ENCODE measurements around the gene PIK3C3. TPM values are rescaled to one million over a fixed set of nuclear protein-coding genes. Genes with fewer than 3 reads are reported as not detected.
A peak's percentile ranks its signal among the peaks of the same experiment; 100 is the strongest.

Gene PIK3C3
- total RNA-seq, 1 donor from 2014 or later = 78.4 TPM

DNA sequence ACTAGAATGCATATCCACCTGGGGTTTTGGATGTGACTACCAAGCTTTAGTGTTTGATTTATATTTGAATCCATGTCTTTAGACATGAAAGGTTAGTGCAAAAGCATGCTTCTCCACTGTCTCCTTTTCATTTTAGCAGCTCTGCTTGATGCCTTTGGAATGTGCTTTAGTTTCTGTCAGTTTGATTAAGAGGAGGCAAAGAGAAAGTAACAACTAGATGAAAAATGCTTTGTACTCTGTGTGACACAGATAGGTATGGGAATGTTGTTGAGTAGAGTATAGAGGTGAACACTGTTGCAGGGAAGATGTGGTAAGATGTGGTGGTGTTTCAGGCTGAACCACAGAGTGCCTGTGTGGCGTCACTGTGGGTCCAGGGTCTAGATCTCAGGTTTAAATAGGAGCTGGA lies 19.8 kb downstream of the PIK3C3 start:
- H3K27ac Mint-ChIP-seq = peak overlapping the region; percentile 79
- no peaks in the 10 kb centered on the region for H3K27me3 Mint-ChIP-seq (ENCODE audit: low read depth)
- no peak overlapping the region for H3K4me3 Mint-ChIP-seq

DNA sequence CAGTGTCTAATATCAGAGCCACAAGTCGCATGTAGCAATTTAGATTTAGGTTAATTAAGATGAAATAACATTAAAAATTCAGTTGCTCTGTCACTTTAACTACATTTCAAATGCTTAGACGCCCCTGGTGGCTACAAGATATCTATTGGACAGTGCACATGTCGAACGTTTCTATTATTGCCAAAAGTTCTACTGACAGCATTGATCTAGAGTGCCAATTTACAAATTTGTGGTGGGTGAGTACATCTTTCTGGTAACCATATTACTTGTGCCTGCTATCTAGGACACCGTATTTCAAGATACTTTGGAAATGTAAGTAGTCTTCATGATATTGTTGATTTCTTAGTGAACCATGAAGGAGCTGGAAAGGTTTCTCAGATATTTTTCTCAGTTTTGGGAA lies 20.2 kb downstream of the PIK3C3 start:
- Mint-ChIP-seq H3K27me3 (ENCODE audit: low read depth) (no peaks in the 10 kb centered on the region), H3K9me3 (no peaks in the 10 kb centered on the region), H3K36me3 (peaks cover 10% of the 10 kb centered on the region), H3K4me3 (no peak overlapping the region), H3K27ac (peak overlapping the region; percentile 79), H3K4me1 (peaks cover 40% of the 10 kb centered on the region)
- TF ChIP-seq, protein P1, sequence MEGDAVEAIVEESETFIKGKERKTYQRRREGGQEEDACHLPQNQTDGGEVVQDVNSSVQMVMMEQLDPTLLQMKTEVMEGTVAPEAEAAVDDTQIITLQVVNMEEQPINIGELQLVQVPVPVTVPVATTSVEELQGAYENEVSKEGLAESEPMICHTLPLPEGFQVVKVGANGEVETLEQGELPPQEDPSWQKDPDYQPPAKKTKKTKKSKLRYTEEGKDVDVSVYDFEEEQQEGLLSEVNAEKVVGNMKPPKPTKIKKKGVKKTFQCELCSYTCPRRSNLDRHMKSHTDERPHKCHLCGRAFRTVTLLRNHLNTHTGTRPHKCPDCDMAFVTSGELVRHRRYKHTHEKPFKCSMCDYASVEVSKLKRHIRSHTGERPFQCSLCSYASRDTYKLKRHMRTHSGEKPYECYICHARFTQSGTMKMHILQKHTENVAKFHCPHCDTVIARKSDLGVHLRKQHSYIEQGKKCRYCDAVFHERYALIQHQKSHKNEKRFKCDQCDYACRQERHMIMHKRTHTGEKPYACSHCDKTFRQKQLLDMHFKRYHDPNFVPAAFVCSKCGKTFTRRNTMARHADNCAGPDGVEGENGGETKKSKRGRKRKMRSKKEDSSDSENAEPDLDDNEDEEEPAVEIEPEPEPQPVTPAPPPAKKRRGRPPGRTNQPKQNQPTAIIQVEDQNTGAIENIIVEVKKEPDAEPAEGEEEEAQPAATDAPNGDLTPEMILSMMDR (IDR thresholded peaks at IDR 0.05; ENCODE audit: unreplicated experiment) = no peak
- DNase-seq (ENCODE audit: low spot score in 2 of 2, unreplicated experiment in 2 of 2) = no peak

More for the DNA sequence above, 19.8 kb downstream of the PIK3C3 start:
- peaks cover 13% of the 10 kb centered on the region for H3K36me3 Mint-ChIP-seq
- TF ChIP-seq, protein P1 (IDR thresholded peaks at IDR 0.05; ENCODE audit: unreplicated experiment) = no peak
- H3K9me3 Mint-ChIP-seq = no peaks in the 10 kb centered on the region
- no peak for DNase-seq (ENCODE audit: low spot score in 2 of 2, unreplicated experiment in 2 of 2)
- H3K4me1 Mint-ChIP-seq = peaks cover 44% of the 10 kb centered on the region

DNA sequence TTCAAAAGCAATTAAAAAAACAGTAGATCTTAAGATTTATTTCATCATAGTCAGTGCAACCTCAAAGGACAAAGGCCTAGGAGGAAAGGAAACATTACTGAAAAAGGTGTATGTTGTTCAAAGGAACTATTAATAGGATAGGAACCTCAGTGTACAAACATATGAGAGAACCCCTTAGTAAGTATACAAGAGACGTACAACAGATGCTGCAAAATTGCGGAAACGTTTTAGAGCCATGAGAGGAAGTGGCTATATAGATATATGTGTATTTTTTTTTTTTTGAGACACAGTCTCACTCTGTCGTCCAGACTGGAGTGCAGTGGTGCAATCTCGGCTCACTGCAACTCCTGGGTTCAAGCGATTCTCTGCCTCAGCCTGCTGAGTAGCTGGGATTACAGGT lies 22.2 kb downstream of the PIK3C3 start:
- DNase-seq (ENCODE audit: low spot score in 2 of 2, unreplicated experiment in 2 of 2) = no peak
- H3K4me3 Mint-ChIP-seq = no peak overlapping the region
- peak overlapping the region; percentile 32 for H3K27ac Mint-ChIP-seq
- H3K27me3 Mint-ChIP-seq (ENCODE audit: low read depth) = no peaks in the 10 kb centered on the region
- H3K4me1 Mint-ChIP-seq = peaks cover 38% of the 10 kb centered on the region
- peaks cover 7% of the 10 kb centered on the region for H3K36me3 Mint-ChIP-seq
- TF ChIP-seq, protein P1 (IDR thresholded peaks at IDR 0.05; ENCODE audit: unreplicated experiment) = no peak
- H3K9me3 Mint-ChIP-seq = no peaks in the 10 kb centered on the region

DNA sequence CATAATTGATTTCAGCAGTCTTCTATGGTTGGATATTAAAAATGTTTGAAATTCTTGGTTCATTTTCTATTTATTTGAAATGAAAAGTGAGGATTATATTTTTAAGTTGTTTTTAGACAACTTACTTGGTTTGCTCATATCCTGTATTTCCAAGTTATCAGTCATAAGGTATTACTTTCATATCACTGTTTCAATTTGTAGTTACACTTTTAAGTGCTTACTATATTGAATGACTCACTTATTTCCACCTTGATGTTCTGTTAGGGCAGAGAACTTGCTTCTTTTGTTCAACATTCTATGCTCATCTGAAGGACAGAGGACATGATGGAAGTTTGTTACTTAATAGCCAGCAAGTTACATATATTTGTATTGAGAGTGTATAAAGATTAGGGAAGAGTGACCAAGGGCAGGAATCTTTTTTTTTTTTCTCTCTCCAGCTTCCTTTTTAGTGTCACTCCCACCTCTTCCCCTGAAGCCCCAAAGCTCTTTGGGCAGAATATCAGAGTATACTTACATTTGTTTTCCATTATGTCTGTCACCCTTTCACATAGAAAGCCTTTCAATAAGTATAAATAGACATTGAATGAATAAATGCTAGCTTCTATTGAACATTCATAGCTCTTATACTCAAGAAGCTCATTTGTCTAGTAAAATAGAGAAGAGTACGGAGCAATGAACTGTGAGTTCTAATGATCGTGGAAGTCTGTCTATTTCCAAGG lies 28.1 kb downstream of the PIK3C3 start:
- DNase-seq (ENCODE audit: low spot score in 2 of 2, unreplicated experiment in 2 of 2) = no peak
- TF ChIP-seq, protein P1 (IDR thresholded peaks at IDR 0.05; ENCODE audit: unreplicated experiment) = no peak
- H3K27ac Mint-ChIP-seq = no peak overlapping the region
- H3K36me3 Mint-ChIP-seq = peaks cover 4% of the 10 kb centered on the region
- H3K4me1 Mint-ChIP-seq = no peaks in the 10 kb centered on the region
- H3K27me3 Mint-ChIP-seq (ENCODE audit: low read depth) = no peaks in the 10 kb centered on the region
- H3K9me3 Mint-ChIP-seq = no peaks in the 10 kb centered on the region
- H3K4me3 Mint-ChIP-seq = no peak overlapping the region

DNA sequence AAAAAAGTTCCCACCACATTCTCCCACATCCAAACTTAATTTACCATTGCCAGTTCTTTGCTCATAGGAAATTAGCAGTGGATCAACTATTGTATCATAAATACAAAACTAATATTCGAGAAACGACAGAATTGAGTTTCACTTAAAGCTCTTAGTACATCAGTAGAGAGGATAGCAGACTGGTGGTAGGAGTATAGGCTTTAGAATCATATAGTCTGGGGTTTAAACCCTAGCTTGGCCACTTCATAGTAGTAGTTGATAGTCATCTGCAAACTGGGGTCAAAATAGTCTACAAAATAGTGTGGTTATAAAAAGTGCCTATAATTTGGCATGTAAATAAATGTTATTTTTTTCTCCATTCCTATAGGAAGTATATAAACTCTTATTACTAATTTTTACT lies 30.9 kb downstream of the PIK3C3 start:
- no peaks in the 10 kb centered on the region for H3K27me3 Mint-ChIP-seq (ENCODE audit: low read depth)
- no peak overlapping the region for H3K4me3 Mint-ChIP-seq
- no peak for DNase-seq (ENCODE audit: low spot score in 2 of 2, unreplicated experiment in 2 of 2)
- no peaks in the 10 kb centered on the region for H3K4me1 Mint-ChIP-seq
- H3K36me3 Mint-ChIP-seq = peaks cover 11% of the 10 kb centered on the region
- H3K27ac Mint-ChIP-seq = no peak overlapping the region
- no peaks in the 10 kb centered on the region for H3K9me3 Mint-ChIP-seq
- TF ChIP-seq, protein P1 (IDR thresholded peaks at IDR 0.05; ENCODE audit: unreplicated experiment) = no peak
